ENCODE data around the gene ARID5B. TPM values are rescaled to one million over a fixed set of nuclear protein-coding genes. Genes with fewer than 3 reads are reported as not detected.

ARID5B gene
- polyA plus RNA-seq, 1 of the 3 experiments (the other 2 are of a cell fraction) = 10.9 TPM

DNA sequence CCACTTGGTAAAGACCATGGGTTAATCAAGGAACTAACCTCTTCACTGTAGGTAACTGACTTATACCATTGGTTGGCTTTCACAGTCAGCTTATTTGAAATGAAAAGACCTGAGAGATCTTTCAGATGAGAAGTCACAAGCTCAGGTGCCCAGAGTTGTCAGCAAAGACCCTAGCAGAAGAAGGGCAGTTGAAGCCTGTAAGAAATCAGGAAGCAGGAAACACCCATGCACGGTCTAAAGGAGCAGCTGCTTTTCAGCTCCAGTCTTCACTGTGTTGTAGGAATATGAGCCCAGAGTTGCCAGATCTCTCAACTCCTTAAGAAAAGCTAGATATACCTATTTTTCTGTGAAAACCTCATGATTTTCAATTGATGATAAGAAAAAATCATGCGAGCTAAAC lies 130.0 kb downstream of the ARID5B start:
- Histone ChIP-seq H3K27me3 (ENCODE audit: insufficient read depth) (no peaks in the 10 kb centered on the region), H3K9me3 (no peaks in the 10 kb centered on the region), H3K9ac (no peak overlapping the region), H3F3A (replicated peaks; ENCODE audit: insufficient read depth) (peaks cover 17% of the 10 kb centered on the region), H3K27ac (ENCODE audit: low read depth in 2 of 2, low read length in 1 of 2) (no peak overlapping the region), H3K4me1 (ENCODE audit: control insufficient read depth in 1 of 2, insufficient read depth in 2 of 2, low read depth in 1 of 2, low read length in 1 of 2) (peaks cover 11 to 34% of the 10 kb centered on the region in 2 experiments), H2AFZ (ENCODE audit: low read depth) (no peak overlapping the region), H4K20me1 (ENCODE audit: insufficient read depth) (no peaks in the 10 kb centered on the region), H3K4me3 (ENCODE audit: low read depth in 2 of 2, low read length in 1 of 2) (no peak overlapping the region), H3K4me2 (no peak overlapping the region), H3K9me2 (no peaks in the 10 kb centered on the region), H3K36me3 (replicated peaks in 1 of 2; ENCODE audit: control insufficient read depth in 1 of 2, insufficient read depth in 2 of 2, low read length in 1 of 2) (no peaks in the 10 kb centered on the region), H3K79me2 (ENCODE audit: insufficient read depth) (peaks cover 38% of the 10 kb centered on the region)
- DNase-seq = no peak
- ChIA-PET POLR2A (no interaction called here), CTCF (interaction anchor here (0.6 to 0.7 kb wide), 2 partner anchors 21 to 891 kb away, joined by 3 read pairs; no protein-coding TSS in a partner anchor)
- 94% methylated on average over 2 of the region's 2 CpGs for WGBS (ENCODE audit: low lambda C conversion rate)
- TF ChIP-seq, protein P1, sequence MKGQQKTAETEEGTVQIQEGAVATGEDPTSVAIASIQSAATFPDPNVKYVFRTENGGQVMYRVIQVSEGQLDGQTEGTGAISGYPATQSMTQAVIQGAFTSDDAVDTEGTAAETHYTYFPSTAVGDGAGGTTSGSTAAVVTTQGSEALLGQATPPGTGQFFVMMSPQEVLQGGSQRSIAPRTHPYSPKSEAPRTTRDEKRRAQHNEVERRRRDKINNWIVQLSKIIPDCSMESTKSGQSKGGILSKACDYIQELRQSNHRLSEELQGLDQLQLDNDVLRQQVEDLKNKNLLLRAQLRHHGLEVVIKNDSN (IDR thresholded peaks at IDR 0.05; ENCODE audit: borderline replicate concordance, low read depth) = no peak
- no peak for TF ChIP-seq MXI1 (IDR thresholded peaks at IDR 0.05; ENCODE audit: low read depth, low read length)
- no peak for TF ChIP-seq RAD21 (IDR thresholded peaks at IDR 0.05; ENCODE audit: low read length)
- no peak for TF ChIP-seq RFX5 (IDR thresholded peaks at IDR 0.05; ENCODE audit: low read length)
- TF ChIP-seq EP300 (IDR thresholded peaks at IDR 0.05; ENCODE audit: borderline replicate concordance in 1 of 2, low read depth in 1 of 2, low read length in 1 of 2) = no peak
- TF ChIP-seq SIN3A (IDR thresholded peaks at IDR 0.05; ENCODE audit: borderline replicate concordance, low read depth, low read length) = no peak
- no peak for TF ChIP-seq EZH2phosphoT487 (IDR thresholded peaks at IDR 0.05; ENCODE audit: borderline replicate concordance, low read depth)
- no peak for TF ChIP-seq MEF2A (IDR thresholded peaks at IDR 0.05; ENCODE audit: borderline replicate concordance, low read depth)
- TF ChIP-seq, protein P2, sequence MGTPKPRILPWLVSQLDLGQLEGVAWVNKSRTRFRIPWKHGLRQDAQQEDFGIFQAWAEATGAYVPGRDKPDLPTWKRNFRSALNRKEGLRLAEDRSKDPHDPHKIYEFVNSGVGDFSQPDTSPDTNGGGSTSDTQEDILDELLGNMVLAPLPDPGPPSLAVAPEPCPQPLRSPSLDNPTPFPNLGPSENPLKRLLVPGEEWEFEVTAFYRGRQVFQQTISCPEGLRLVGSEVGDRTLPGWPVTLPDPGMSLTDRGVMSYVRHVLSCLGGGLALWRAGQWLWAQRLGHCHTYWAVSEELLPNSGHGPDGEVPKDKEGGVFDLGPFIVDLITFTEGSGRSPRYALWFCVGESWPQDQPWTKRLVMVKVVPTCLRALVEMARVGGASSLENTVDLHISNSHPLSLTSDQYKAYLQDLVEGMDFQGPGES (IDR thresholded peaks at IDR 0.05; ENCODE audit: low read depth, low read length) = no peak
- TF ChIP-seq GATA2 (CRISPR knock-in tag; IDR thresholded peaks at IDR 0.05) = no peak
- TF ChIP-seq USF2 (IDR thresholded peaks at IDR 0.05; ENCODE audit: borderline replicate concordance, low read depth, low read length) = no peak
- TF ChIP-seq GABPA (IDR thresholded peaks at IDR 0.05; ENCODE audit: low read depth) = no peak
- no peak for TF ChIP-seq RCOR1 (IDR thresholded peaks at IDR 0.05; ENCODE audit: low read length)
- no peak for TF ChIP-seq TEAD4 (IDR thresholded peaks at IDR 0.05; ENCODE audit: borderline replicate concordance, insufficient read depth)
- TF ChIP-seq PBX3 (IDR thresholded peaks at IDR 0.05) = no peak
- TF ChIP-seq FOXM1 (IDR thresholded peaks at IDR 0.05; ENCODE audit: low read depth) = no peak
- no peak for TF ChIP-seq FOSL2 (IDR thresholded peaks at IDR 0.05; ENCODE audit: borderline replicate concordance, low read depth)
- no peak for TF ChIP-seq CHD2 (IDR thresholded peaks at IDR 0.05; ENCODE audit: low read length, partially characterized antibody)
